ENCODE results near the gene HMGXB4. TPM values are rescaled to one million over a fixed set of nuclear protein-coding genes. Genes with fewer than 3 reads are reported as not detected.

The HMGXB4 gene
- total RNA-seq, 1 donor from 2014 or later, result 8.6 TPM

DNA sequence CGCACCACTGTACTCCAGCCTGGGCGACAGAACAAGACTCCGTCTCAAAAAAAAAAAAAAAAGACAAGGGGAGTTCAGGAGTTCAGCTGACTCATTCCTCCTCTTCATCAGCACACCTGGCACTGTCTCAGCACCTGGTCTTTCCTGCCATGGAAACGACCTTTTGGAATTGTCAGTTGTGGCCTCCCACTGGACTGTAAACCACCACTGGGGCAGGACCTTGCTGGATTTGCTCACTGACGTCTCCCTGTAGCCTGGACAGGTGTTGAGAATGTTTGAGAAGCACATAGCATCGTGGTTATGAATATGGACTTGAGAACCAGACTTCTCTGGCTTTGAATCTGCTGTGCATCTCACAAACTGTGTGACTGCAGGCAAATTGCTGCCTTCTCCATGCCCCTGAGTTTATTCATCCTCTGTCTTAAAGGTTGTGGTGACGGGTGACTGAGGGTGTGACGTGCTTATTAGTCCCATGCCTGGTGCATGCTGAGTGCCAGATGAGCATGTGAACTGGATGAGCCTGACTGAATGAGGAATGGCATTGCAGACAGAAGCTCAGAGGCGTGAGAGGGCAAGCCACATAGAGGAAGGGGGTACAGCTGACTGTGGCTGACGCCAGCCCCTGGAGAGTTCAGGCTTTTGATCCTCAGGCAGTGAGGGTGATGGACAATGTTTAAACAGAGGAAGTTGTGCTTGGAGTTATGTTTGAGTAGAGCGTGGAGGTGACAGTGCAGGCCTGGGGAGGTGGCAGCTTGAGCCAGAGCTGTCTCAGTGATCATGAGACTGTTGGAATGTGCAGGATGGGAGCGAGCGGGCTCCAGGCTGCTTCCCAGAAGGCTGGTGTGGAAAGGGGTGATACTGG, 55.1 kb downstream of the HMGXB4 start:
- intact Hi-C loops (cut with micrococcal nuclease), result no loop called here
- TF ChIP-seq, protein P1, sequence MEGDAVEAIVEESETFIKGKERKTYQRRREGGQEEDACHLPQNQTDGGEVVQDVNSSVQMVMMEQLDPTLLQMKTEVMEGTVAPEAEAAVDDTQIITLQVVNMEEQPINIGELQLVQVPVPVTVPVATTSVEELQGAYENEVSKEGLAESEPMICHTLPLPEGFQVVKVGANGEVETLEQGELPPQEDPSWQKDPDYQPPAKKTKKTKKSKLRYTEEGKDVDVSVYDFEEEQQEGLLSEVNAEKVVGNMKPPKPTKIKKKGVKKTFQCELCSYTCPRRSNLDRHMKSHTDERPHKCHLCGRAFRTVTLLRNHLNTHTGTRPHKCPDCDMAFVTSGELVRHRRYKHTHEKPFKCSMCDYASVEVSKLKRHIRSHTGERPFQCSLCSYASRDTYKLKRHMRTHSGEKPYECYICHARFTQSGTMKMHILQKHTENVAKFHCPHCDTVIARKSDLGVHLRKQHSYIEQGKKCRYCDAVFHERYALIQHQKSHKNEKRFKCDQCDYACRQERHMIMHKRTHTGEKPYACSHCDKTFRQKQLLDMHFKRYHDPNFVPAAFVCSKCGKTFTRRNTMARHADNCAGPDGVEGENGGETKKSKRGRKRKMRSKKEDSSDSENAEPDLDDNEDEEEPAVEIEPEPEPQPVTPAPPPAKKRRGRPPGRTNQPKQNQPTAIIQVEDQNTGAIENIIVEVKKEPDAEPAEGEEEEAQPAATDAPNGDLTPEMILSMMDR (IDR thresholded peaks at IDR 0.05; ENCODE audit: borderline replicate concordance), result no peak
- H3K4me3 ChIP-seq, result no peak overlapping the region
- DNase-seq, result no peak
- no peaks in the 10 kb centered on the region for H3K27me3 ChIP-seq (ENCODE audit: low read depth)
- peak overlapping the region; percentile 94 for H3K27ac ChIP-seq (replicated peaks)
- H3K9me3 ChIP-seq (replicated peaks), result no peaks in the 10 kb centered on the region
- peaks cover 2% of the 10 kb centered on the region for H3K36me3 ChIP-seq
- H3K4me1 ChIP-seq, result peaks cover 95% of the 10 kb centered on the region

DNA sequence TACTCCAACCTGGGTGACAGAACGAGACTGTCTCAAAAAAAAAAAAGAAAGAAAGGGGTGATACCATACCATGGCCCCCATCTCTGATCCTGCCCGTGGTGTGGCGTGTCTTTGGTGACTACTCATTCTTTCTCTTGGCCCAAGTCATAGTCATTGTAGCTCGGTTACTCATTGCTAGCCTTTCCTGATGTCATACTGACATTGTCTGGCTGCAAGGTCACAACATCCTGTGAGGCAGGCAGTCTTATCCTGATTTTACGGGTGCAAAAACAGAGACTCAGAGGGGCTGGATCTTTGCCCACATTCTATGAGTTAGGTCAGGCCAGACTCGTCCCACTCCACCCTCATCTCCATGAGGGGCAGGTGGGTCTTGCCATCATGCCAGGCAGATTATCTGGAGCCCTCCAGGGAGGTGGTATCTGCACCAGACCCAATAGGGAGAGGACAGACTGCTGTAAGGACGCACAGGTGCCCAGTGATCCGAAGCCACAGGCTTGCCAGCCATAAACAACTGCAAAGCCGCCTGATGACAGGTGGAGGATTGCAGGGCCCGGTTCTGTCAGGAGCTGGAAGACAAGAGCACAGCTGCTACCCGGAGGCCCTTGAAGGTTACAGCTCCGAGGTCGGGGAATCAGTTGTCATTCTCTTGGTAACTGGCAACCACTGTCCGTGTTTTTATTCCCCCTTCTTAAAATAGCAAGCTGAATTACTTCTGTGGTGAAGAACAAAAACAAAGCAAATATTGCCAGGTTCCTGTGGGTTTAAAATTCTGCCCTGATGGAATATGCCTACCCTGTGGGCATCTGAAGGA, 56.2 kb downstream of the HMGXB4 start:
- no peaks in the 10 kb centered on the region for H3K9me3 ChIP-seq (replicated peaks)
- TF ChIP-seq, protein P1 (IDR thresholded peaks at IDR 0.05; ENCODE audit: borderline replicate concordance), result no peak
- H3K4me1 ChIP-seq, result peaks cover 95% of the 10 kb centered on the region
- H3K27ac ChIP-seq (replicated peaks), result peak overlapping the region; percentile 94
- H3K27me3 ChIP-seq (ENCODE audit: low read depth), result no peaks in the 10 kb centered on the region
- peaks cover 13% of the 10 kb centered on the region for H3K36me3 ChIP-seq
- peak; percentile 70 for DNase-seq
- intact Hi-C loops (cut with micrococcal nuclease), result no loop called here
- peak overlapping the region; percentile 38 for H3K4me3 ChIP-seq

DNA sequence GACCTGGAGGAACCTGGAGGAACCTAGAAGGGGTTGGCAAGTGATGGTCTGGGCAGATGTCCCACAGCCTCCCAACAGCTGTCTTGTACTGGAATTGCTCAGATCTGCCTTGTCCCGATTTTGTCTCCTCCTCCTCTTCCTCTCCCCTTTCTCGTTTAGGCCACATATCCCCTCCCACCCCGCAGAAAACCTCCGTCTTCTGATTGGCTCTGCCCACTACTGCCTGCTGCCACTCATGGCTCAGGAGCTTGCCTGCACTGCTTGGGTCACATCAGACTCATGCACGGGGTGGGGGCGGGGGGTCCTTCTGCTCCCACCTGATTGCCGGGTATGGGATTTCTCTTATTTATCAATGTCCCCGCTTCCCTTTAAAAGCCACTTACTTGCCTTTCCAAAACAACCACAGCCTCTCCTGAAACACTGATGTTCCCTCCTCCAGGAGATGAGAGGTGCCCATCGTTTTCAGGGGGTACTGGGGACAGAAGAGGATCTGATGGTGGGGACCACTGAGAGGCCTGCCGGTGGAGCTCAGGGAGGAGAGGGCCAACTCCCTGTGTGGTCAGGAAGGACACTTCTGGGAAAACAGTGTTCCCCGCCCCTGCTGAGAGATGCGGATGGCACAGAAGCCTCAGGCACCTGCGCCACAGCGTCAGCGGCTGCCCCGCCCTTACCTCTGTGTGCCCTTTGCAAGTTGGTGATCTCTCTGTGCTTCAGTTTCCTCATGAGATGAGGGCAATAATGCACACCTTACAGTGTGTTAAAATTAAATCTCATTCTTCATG, 57.1 kb downstream of the HMGXB4 start:
- peak overlapping the region; percentile 38 for H3K4me3 ChIP-seq
- intact Hi-C loops (cut with micrococcal nuclease), result no loop called here
- DNase-seq, result no peak

DNA sequence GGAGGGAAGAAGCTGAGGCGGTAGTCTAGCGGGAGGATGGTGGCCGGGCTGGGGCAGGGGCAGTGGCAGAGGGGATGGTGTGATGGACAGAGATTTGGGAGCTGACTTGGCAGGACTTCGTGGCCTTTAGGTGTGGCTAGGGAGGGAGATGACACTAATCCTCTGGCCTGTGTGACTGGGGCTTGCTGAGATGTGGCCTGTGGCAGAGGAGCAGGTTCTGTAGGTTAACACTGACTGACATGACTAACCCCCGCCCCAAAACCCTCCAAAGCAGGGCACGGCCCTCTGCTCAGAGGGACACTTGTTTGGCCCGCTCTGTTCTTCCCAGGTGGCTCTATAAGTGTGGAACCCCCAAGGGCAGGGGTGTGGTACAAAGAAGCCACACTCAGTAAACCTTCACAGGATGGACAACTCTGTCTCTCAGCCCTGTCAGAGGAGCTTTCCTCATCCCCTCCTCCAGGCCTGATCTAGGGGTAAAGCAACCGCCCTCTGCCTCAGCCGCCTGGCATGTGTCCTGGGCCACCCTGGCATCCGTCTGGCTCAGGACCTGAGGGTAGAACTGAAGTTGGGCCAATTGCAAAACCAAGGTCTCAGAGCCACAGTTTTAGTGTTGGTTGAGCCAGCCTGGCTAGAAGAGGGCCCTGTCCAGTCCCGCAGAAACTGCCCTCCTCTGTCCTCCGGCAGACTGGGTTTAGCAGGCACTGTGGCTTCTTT, 58.0 kb downstream of the HMGXB4 start:
- H3K4me3 ChIP-seq, result peak overlapping the region; percentile 41
- intact Hi-C loops (cut with micrococcal nuclease), result no loop called here
- H3K36me3 ChIP-seq, result peaks cover 31% of the 10 kb centered on the region
- H3K4me1 ChIP-seq, result peaks cover 84% of the 10 kb centered on the region
- H3K27ac ChIP-seq (replicated peaks), result peak overlapping the region; percentile 94
- TF ChIP-seq, protein P1 (IDR thresholded peaks at IDR 0.05; ENCODE audit: borderline replicate concordance), result no peak
- peak; percentile 52 for DNase-seq
- H3K9me3 ChIP-seq (replicated peaks), result no peaks in the 10 kb centered on the region
- H3K27me3 ChIP-seq (ENCODE audit: low read depth), result no peaks in the 10 kb centered on the region

More for the DNA sequence above, 57.1 kb downstream of the HMGXB4 start:
- no peaks in the 10 kb centered on the region for H3K27me3 ChIP-seq (ENCODE audit: low read depth)
- TF ChIP-seq, protein P1 (IDR thresholded peaks at IDR 0.05; ENCODE audit: borderline replicate concordance), result no peak
- H3K4me1 ChIP-seq, result peaks cover 93% of the 10 kb centered on the region
- no peaks in the 10 kb centered on the region for H3K9me3 ChIP-seq (replicated peaks)
- peak overlapping the region; percentile 94 for H3K27ac ChIP-seq (replicated peaks)
- H3K36me3 ChIP-seq, result peaks cover 22% of the 10 kb centered on the region

Data from left ventricle myocardium inferior (tissue), 1 donor.